Endothelial cell of umbilical vein (primary cell): ENCODE data around the gene RPL10A. TPM values are rescaled to one million over a fixed set of nuclear protein-coding genes. Genes with fewer than 3 reads are reported as not detected.

Source experiments
- BruUV-seq: library from RNA; stranded (reverse); fragments of 400-500 nt; replicated peaks from 2 replicates; lab custom pipeline; 2021; lab: Mats Ljungman, UMichigan
- CTCF ChIA-PET: fragments of 300-600, 350-600 bp; sonication (Branson Sonifier 250); formaldehyde crosslinking; loops from one replicate; lab custom pipeline; 2021; ENCODE audit warnings: antibody characterized with exemption, inconsistent platforms; lab: Charles Lee
- POLR2A ChIA-PET: fragments of 300-600, 350-600 bp; sonication (Branson Sonifier 250); formaldehyde crosslinking; loops from one replicate; lab custom pipeline; 2021; ENCODE audit warnings: antibody characterized with exemption, inconsistent platforms; lab: Charles Lee
- DNase-seq: peaks from one replicate; pipeline ENCODE4 v3.0.0-alpha.2; 2011; ENCODE audit warnings: low read depth, low spot score
- FAIRE-seq: peaks from 2 replicates; lab custom pipeline; 2011; peaks lifted over from hg19 to GRCh38; lab: Jason Lieb, UNC
- H2AFZ ChIP-seq: 2 replicates; pipeline ENCODE4 v1.6.0; 2012; ENCODE audit warnings: low read depth, low read length, control low read depth, inconsistent platforms
- H3K27ac ChIP-seq: 2 replicates; pipeline ENCODE4 v1.5.1; 2011; ENCODE audit warnings: low read depth, mild to moderate bottlenecking, control low read depth, low read length, moderate library complexity; ENCODE audit not compliant: insufficient read depth
- H3K27me3 ChIP-seq, 2 experiments: 2 replicates each; pipeline versions ENCODE4 v1.6.0 to v1.6.1; 2011; ENCODE audit warnings: low read length in 2 of 2, mixed read lengths in 1 of 2; ENCODE audit not compliant: control insufficient read depth in 2 of 2, insufficient read depth in 2 of 2
- H3K36me3 ChIP-seq, 2 experiments: 2 replicates in 1 of 2; 3 replicates in 1 of 2; pipeline ENCODE4 v1.5.1; 2011; ENCODE audit warnings: low read length in 2 of 2, mild to moderate bottlenecking in 1 of 2, moderate library complexity in 1 of 2; ENCODE audit not compliant: control insufficient read depth in 2 of 2, insufficient read depth in 2 of 2; ENCODE audit errors: extremely low read depth in 1 of 2
- H3K4me1 ChIP-seq: 3 replicates; pipeline ENCODE4 v1.5.1; 2011; ENCODE audit warnings: mild to moderate bottlenecking, low read length; ENCODE audit not compliant: control insufficient read depth, insufficient read depth; ENCODE audit errors: extremely low read depth
- H3K4me2 ChIP-seq: 2 replicates; pipeline ENCODE4 v1.6.1; 2011; ENCODE audit warnings: low read length, control low read depth, mixed read lengths; ENCODE audit not compliant: insufficient read depth
- H3K4me3 ChIP-seq, 3 experiments: fragments of 200-600 bp in 1 of 3; sonication (generic), shearing (Covaris generic) in 1 of 3; replicated peaks in 1 of 3; 2 replicates each; pipeline ENCODE4 v1.5.1; 2011 to 2016; ENCODE audit warnings: control low read depth in 3 of 3, low read length in 3 of 3, mild to moderate bottlenecking in 2 of 3, inconsistent platforms in 1 of 3, low read depth in 1 of 3, moderate library complexity in 1 of 3; ENCODE audit not compliant: insufficient read depth in 1 of 3
- H3K79me2 ChIP-seq: 2 replicates; pipeline ENCODE4 v1.6.0; 2012; ENCODE audit warnings: low read length, inconsistent platforms; ENCODE audit not compliant: control insufficient read depth, insufficient read depth
- H3K9ac ChIP-seq: replicated peaks from 2 replicates; pipeline ENCODE3; 2011; ENCODE audit warnings: low read length, control low read depth; ENCODE audit not compliant: insufficient read depth; ENCODE audit errors: extremely low read depth
- H3K9me1 ChIP-seq: replicated peaks from 3 replicates; pipeline ENCODE4 v1.6.0; 2011; ENCODE audit warnings: mild to moderate bottlenecking, low read length; ENCODE audit not compliant: control insufficient read depth, insufficient read depth; ENCODE audit errors: extremely low read depth
- H3K9me3 ChIP-seq: replicated peaks from 2 replicates; pipeline ENCODE4 v1.5.1; 2012; ENCODE audit warnings: low read length, inconsistent platforms; ENCODE audit not compliant: control insufficient read depth, insufficient read depth
- H4K20me1 ChIP-seq: replicated peaks from 2 replicates; pipeline ENCODE3; 2011; ENCODE audit warnings: mild to moderate bottlenecking, low read length; ENCODE audit not compliant: control insufficient read depth, insufficient read depth; ENCODE audit errors: extremely low read depth
- EZH2 ChIP-seq: IDR thresholded peaks from 2 replicates; pipeline ENCODE4 v1.6.1; 2012; ENCODE audit warnings: borderline replicate concordance, low read depth, mild to moderate bottlenecking, moderate library complexity, low read length, inconsistent platforms; ENCODE audit not compliant: severe bottlenecking
- FOS ChIP-seq: IDR thresholded peaks from 2 replicates; pipeline ENCODE4 v1.6.1; 2011; ENCODE audit warnings: mild to moderate bottlenecking, low read length, moderate library complexity, borderline replicate concordance; ENCODE audit not compliant: insufficient read depth
- GATA2 ChIP-seq: IDR thresholded peaks from 2 replicates; pipeline ENCODE4 v1.7.0; 2011; ENCODE audit warnings: low read depth, mild to moderate bottlenecking, moderate library complexity, mixed read lengths, low read length; ENCODE audit not compliant: insufficient read length, insufficient read depth
- JUN ChIP-seq: IDR thresholded peaks from 2 replicates; pipeline ENCODE4 v1.6.1; 2011; ENCODE audit warnings: borderline replicate concordance, low read depth; ENCODE audit not compliant: insufficient read length, insufficient read depth
- MAX ChIP-seq: IDR thresholded peaks from 2 replicates; pipeline ENCODE4 v1.6.1; 2011; ENCODE audit not compliant: insufficient read depth, insufficient read length
- MYC ChIP-seq: IDR thresholded peaks from one replicate; pipeline ENCODE4 v1.6.1; 2011; ENCODE audit warnings: mild to moderate bottlenecking, low read depth, low read length
- POLR2A ChIP-seq: IDR thresholded peaks from 2 replicates; pipeline ENCODE4 v1.6.1; 2012; ENCODE audit warnings: low read depth, mild to moderate bottlenecking, control low read depth, low read length
- POLR2AphosphoS5 ChIP-seq: IDR thresholded peaks from 2 replicates; pipeline ENCODE4 v1.6.1; 2012; ENCODE audit warnings: low read depth, mild to moderate bottlenecking, control low read depth, low read length, moderate library complexity; ENCODE audit not compliant: insufficient read depth
- dilution Hi-C: fragments of 300-500 bp; cut with MboI; formaldehyde crosslinking; loops from one replicate; pipeline ENCODE4 v1.15.0; 2019; ENCODE audit warnings: low sequenced_read_pairs; ENCODE audit not compliant: extremely low pct_ligation_motif_present
- intact Hi-C: fragments of 100-400 bp; cut with micrococcal nuclease; formaldehyde crosslinking; loops from one replicate; pipeline ENCODE4 v1.10.0; 2022
- polyA plus RNA-seq, 4 experiments: library from polyadenylated mRNA; depleted of rRNA in 3 of 4; stranded (reverse) in 3 of 4; unstranded in 1 of 4; fragments of >200 nt; gene quantifications; 2 replicates each; pipeline versions ENCODE4 v1.2.1 to v1.2.3, GENCODE V29; 2011 to 2012; ENCODE audit warnings: missing spikeins in 1 of 4
- total RNA-seq: library from RNA; stranded (reverse); gene quantifications from 2 replicates; pipeline ENCODE4 v1.2.3, GENCODE V29; 2021
- TF ChIP-seq, protein P1 (sequence below), 2 donors: IDR thresholded peaks; 1 replicate in 1 of 2; 2 replicates in 1 of 2; pipeline ENCODE4 v1.5.1; 2011; ENCODE audit warnings: low read length in 2 of 2, mild to moderate bottlenecking in 2 of 2, moderate library complexity in 2 of 2, control low read depth in 1 of 2, inconsistent platforms in 1 of 2, low read depth in 1 of 2; ENCODE audit not compliant: insufficient read depth in 1 of 2; ENCODE audit errors: extremely low read depth in 1 of 2

Gene RPL10A
- total and polyA plus RNA-seq, 2 donors (not counting 3 experiments of a cell fraction or from before 2014, with no cell fraction given), result 1,339 to 1,956 TPM

DNA sequence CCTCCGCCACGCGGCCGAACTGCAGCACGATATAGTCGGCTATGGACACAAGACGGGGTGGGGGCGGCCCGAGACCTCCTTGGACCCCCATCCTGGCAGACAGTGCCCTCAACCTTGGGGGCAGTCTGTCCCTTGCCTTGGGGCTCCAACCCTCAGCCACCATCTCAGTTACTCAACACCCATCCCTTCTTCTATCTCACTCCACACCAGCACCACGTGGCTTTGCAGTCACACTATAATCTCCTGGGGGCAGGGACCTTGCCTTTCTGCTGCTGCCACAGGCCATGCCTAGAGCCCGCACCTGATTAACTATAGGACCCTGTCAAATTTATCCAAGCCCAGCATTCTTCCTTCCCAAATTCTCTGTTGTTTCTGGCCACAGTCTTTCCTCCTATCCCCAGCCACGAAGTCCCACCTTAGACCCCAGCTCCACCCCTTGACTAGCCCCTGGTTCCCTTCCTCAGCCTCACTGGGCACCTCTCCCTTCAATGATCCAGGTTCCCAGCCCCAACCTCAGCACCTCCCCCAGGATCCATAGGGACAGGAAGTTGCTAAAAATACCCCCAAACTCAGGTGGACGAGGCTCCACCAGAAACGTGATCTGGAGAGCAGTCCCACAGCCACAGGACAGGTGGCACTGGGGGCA is 30.3 kb downstream of the RPL10A start:
- no peak overlapping the region for H3K4me2 ChIP-seq
- peaks cover 4 to 14% of the 10 kb centered on the region in 2 experiments for H3K27me3 ChIP-seq
- no peaks in the 10 kb centered on the region for H3K79me2 ChIP-seq
- TF ChIP-seq EZH2, result no peak
- no peak for TF ChIP-seq POLR2AphosphoS5
- TF ChIP-seq JUN, result no peak
- TF ChIP-seq MAX, result no peak
- no peak for TF ChIP-seq FOS
- no peak for TF ChIP-seq POLR2A
- TF ChIP-seq MYC, result no peak
- TF ChIP-seq, protein P1, sequence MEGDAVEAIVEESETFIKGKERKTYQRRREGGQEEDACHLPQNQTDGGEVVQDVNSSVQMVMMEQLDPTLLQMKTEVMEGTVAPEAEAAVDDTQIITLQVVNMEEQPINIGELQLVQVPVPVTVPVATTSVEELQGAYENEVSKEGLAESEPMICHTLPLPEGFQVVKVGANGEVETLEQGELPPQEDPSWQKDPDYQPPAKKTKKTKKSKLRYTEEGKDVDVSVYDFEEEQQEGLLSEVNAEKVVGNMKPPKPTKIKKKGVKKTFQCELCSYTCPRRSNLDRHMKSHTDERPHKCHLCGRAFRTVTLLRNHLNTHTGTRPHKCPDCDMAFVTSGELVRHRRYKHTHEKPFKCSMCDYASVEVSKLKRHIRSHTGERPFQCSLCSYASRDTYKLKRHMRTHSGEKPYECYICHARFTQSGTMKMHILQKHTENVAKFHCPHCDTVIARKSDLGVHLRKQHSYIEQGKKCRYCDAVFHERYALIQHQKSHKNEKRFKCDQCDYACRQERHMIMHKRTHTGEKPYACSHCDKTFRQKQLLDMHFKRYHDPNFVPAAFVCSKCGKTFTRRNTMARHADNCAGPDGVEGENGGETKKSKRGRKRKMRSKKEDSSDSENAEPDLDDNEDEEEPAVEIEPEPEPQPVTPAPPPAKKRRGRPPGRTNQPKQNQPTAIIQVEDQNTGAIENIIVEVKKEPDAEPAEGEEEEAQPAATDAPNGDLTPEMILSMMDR (IDR thresholded peaks at IDR 0.05; ENCODE audit: extremely low read depth in 1 of 2, insufficient read depth in 1 of 2, low read depth in 1 of 2, low read length in 2 of 2), result no peak
- TF ChIP-seq GATA2, result no peak
- no TSS peak for BruUV-seq
- H2AFZ ChIP-seq, result no peak overlapping the region
- no peaks in the 10 kb centered on the region for H3K9me3 ChIP-seq
- H3K4me3 ChIP-seq, result no peak overlapping the region
- intact Hi-C loops (no loop called here), dilution Hi-C loops (no loop called here)
- no peak for DNase-seq
- ChIA-PET CTCF (interaction anchor here (0.8 to 1.0 kb wide), 2 partner anchors 49 to 91 kb away, joined by 3 read pairs; no protein-coding TSS in a partner anchor), POLR2A (no interaction called here)
- no peak overlapping the region for H3K27ac ChIP-seq
- no peaks in the 10 kb centered on the region for H3K36me3 ChIP-seq
- FAIRE-seq, result no peak
- peaks cover 4% of the 10 kb centered on the region for H3K4me1 ChIP-seq
- no peaks in the 10 kb centered on the region for H4K20me1 ChIP-seq
- no peaks in the 10 kb centered on the region for H3K9me1 ChIP-seq
- H3K9ac ChIP-seq, result no peak overlapping the region
